Activated naive CD4-positive, alpha-beta T cell treated with anti-CD3 and anti-CD28 coated beads for 36 hours (primary cell): Measurements from ENCODE around the gene PCMT1. TPM values are rescaled to one million over a fixed set of nuclear protein-coding genes. Genes with fewer than 3 reads are reported as not detected.
A peak's percentile ranks its signal among the peaks of the same experiment; 100 is the strongest.
"Not testable (repeated sequence)": the region's sequence is repeated elsewhere in the genome, so short reads cannot be mapped to it uniquely, and the experiment has no call there.

Experiments used
- CTCF ChIA-PET: fragments of 350-600 bp; sonication (Branson Sonifier 250); formaldehyde crosslinking; loops from one replicate; lab custom pipeline; 2021; ENCODE audit warnings: antibody characterized with exemption; lab: Charles Lee
- DNase-seq: peaks from one replicate; pipeline ENCODE4 v3.0.0-alpha.2; 2020
- H3K27ac Mint-ChIP-seq: one replicate; pipeline ENCODE4 v1.8.0; 2021; ENCODE audit warnings: mild to moderate bottlenecking, mixed read lengths
- H3K27me3 Mint-ChIP-seq: one replicate; pipeline ENCODE4 v1.8.0; 2021; ENCODE audit warnings: low read depth, mixed read lengths
- H3K36me3 Mint-ChIP-seq: one replicate; pipeline ENCODE4 v1.8.0; 2021; ENCODE audit warnings: low read depth, mixed read lengths
- H3K4me1 Mint-ChIP-seq: one replicate; pipeline ENCODE4 v1.8.0; 2021; ENCODE audit warnings: low read depth, mixed read lengths
- H3K4me3 Mint-ChIP-seq: one replicate; pipeline ENCODE4 v1.8.0; 2021; ENCODE audit warnings: mild to moderate bottlenecking, moderate library complexity, mixed read lengths
- H3K9me3 Mint-ChIP-seq: one replicate; pipeline ENCODE4 v1.8.0; 2021; ENCODE audit warnings: mixed read lengths
- intact Hi-C: fragments of 100-400 bp; cut with micrococcal nuclease; formaldehyde crosslinking; loops from one replicate; pipeline ENCODE4 v1.15.1; 2023
- total RNA-seq, 2 experiments: library from RNA; stranded (reverse); gene quantifications; one replicate each; pipeline ENCODE4 v1.2.3, GENCODE V29; 2021

The PCMT1 gene
- total RNA-seq, 2 experiments from 2014 or later, result 71.9 to 74.5 TPM

GRCh38 chr6:149725785-149726184, 23.8 kb upstream of the PCMT1 start:
- no peaks in the 10 kb centered on the region for H3K9me3 Mint-ChIP-seq
- no peak overlapping the region for H3K4me3 Mint-ChIP-seq
- intact Hi-C loops, result no loop called here
- CTCF ChIA-PET, result no interaction called here
- peaks cover 21% of the 10 kb centered on the region for H3K4me1 Mint-ChIP-seq
- DNase-seq, result no peak
- no peaks in the 10 kb centered on the region for H3K27me3 Mint-ChIP-seq
- no peak overlapping the region for H3K27ac Mint-ChIP-seq
- peaks cover 26% of the 10 kb centered on the region for H3K36me3 Mint-ChIP-seq

GRCh38 chr6:149727793-149728498, 21.6 kb upstream of the PCMT1 start:
- no peaks in the 10 kb centered on the region for H3K27me3 Mint-ChIP-seq
- H3K27ac Mint-ChIP-seq, result peak overlapping the region; percentile 68
- intact Hi-C loops, result no loop called here
- H3K9me3 Mint-ChIP-seq, result no peaks in the 10 kb centered on the region
- peaks cover 30% of the 10 kb centered on the region for H3K36me3 Mint-ChIP-seq
- no peak overlapping the region for H3K4me3 Mint-ChIP-seq
- H3K4me1 Mint-ChIP-seq, result peaks cover 21% of the 10 kb centered on the region
- CTCF ChIA-PET, result no interaction called here
- DNase-seq, result no peak

- no peak overlapping the region for H3K4me3 Mint-ChIP-seq
- peaks cover 21% of the 10 kb centered on the region for H3K4me1 Mint-ChIP-seq
- H3K36me3 Mint-ChIP-seq, result peaks cover 30% of the 10 kb centered on the region
- intact Hi-C loops, result no loop called here
- no peaks in the 10 kb centered on the region for H3K9me3 Mint-ChIP-seq
- no peak for DNase-seq
- CTCF ChIA-PET, result no interaction called here
- H3K27me3 Mint-ChIP-seq, result no peaks in the 10 kb centered on the region
- peak overlapping the region; percentile 68 for H3K27ac Mint-ChIP-seq
These were observed 20.9 kb upstream of the PCMT1 start for GRCh38 chr6:149728499-149729234.

GRCh38 chr6:149729824-149730223, 19.7 kb upstream of the PCMT1 start:
- Mint-ChIP-seq H3K27me3 (no peaks in the 10 kb centered on the region), H3K9me3 (no peaks in the 10 kb centered on the region), H3K4me3 (no peak overlapping the region), H3K36me3 (peaks cover 27% of the 10 kb centered on the region), H3K4me1 (peaks cover 18% of the 10 kb centered on the region), H3K27ac (no peak overlapping the region)
- DNase-seq, result no peak
- intact Hi-C loops, result no loop called here
- CTCF ChIA-PET, result interaction anchor here (1.0 kb wide), 1 partner anchor 13 kb away, joined by 3 read pairs; no protein-coding TSS in a partner anchor

GRCh38 chr6:149733089-149733720, 16.3 kb upstream of the PCMT1 start:
- CTCF ChIA-PET, result interaction anchor here (0.9 kb wide), 1 partner anchor 39 kb away, joined by 3 read pairs; no protein-coding TSS in a partner anchor
- peaks cover 15% of the 10 kb centered on the region for H3K4me1 Mint-ChIP-seq
- H3K36me3 Mint-ChIP-seq, result peaks cover 21% of the 10 kb centered on the region

GRCh38 chr6:149734915-149735314, 14.6 kb upstream of the PCMT1 start:
- Mint-ChIP-seq H3K4me1 (no peaks in the 10 kb centered on the region), H3K4me3 (no peak overlapping the region), H3K9me3 (no peaks in the 10 kb centered on the region), H3K27me3 (no peaks in the 10 kb centered on the region), H3K36me3 (peaks cover 18% of the 10 kb centered on the region), H3K27ac (no peak overlapping the region)
- no peak for DNase-seq
- CTCF ChIA-PET, result no interaction called here
- intact Hi-C loops, result no loop called here

More at GRCh38 chr6:149733089-149733720, 16.3 kb upstream of the PCMT1 start:
- DNase-seq, result no peak
- H3K9me3 Mint-ChIP-seq, result no peaks in the 10 kb centered on the region
- intact Hi-C loops, result no loop called here
- H3K27me3 Mint-ChIP-seq, result no peaks in the 10 kb centered on the region
- no peak overlapping the region for H3K27ac Mint-ChIP-seq
- H3K4me3 Mint-ChIP-seq, result no peak overlapping the region

- H3K27me3 Mint-ChIP-seq, H3K9me3 Mint-ChIP-seq, DNase-seq, intact Hi-C loops: not testable (repeated sequence)
- Mint-ChIP-seq H3K4me3 (peak overlapping the region; percentile 99), H3K36me3 (peaks cover 24% of the 10 kb centered on the region), H3K27ac (peak overlapping the region; percentile 41), H3K4me1 (peaks cover 25% of the 10 kb centered on the region)
- CTCF ChIA-PET, result interaction anchor here (0.8 to 2.1 kb wide), 6 partner anchors 15 to 98 kb away, joined by 3 to 9 read pairs (median 4); no protein-coding TSS in a partner anchor
These were observed 4.3 kb upstream of the PCMT1 start for GRCh38 chr6:149745252-149745651.

- DNase-seq, result peak; percentile 99
- H3K27me3 Mint-ChIP-seq, result no peaks in the 10 kb centered on the region
- H3K36me3 Mint-ChIP-seq, result peaks cover 17% of the 10 kb centered on the region
- H3K4me3 Mint-ChIP-seq, result peak within 1 kb of the TSS; percentile 99
- no peaks in the 10 kb centered on the region for H3K9me3 Mint-ChIP-seq
- intact Hi-C loops, result loop anchor here (1.0 kb wide), 4 partner anchors 98 to 217 kb away; partner anchors contain the start of genes KATNA1, PPIL4 and ULBP1
- H3K27ac Mint-ChIP-seq, result peak within 1 kb of the TSS; percentile 87
- CTCF ChIA-PET, result interaction anchor here (0.7 to 2.1 kb wide), 6 partner anchors 15 to 99 kb away, joined by 3 to 9 read pairs (median 4); no protein-coding TSS in a partner anchor
- peaks cover 31% of the 10 kb centered on the region for H3K4me1 Mint-ChIP-seq
These were observed 3.2 kb upstream of the PCMT1 start, which contains the start of gene NUP43 for GRCh38 chr6:149746147-149746946. TSS of gene NUP43 (minus strand) at chr6:149746529. CDS start at chr6:149746495, 34 bp downstream.

GRCh38 chr6:149749082-149749593, 403 bp upstream of the PCMT1 start:
- Mint-ChIP-seq H3K4me1 (peaks cover 39% of the 10 kb centered on the region), H3K27ac (peak overlapping the region; percentile 80), H3K4me3 (peak overlapping the region; percentile 86)
- DNase-seq, H3K36me3 Mint-ChIP-seq, CTCF ChIA-PET, H3K27me3 Mint-ChIP-seq, H3K9me3 Mint-ChIP-seq: not testable (repeated sequence)
- intact Hi-C loops, result loop anchor here (1.0 to 2.0 kb wide), 5 partner anchors 31 to 256 kb away; partner anchors contain the start of genes GINM1, LATS1, LRP11 and ULBP2

GRCh38 chr6:149750136-149750609, 632 bp downstream of the PCMT1 start:
- Mint-ChIP-seq H3K9me3 (no peaks in the 10 kb centered on the region), H3K27ac (peak overlapping the region; percentile 66), H3K4me1 (peaks cover 40% of the 10 kb centered on the region), H3K36me3 (peaks cover 5% of the 10 kb centered on the region), H3K27me3 (no peaks in the 10 kb centered on the region), H3K4me3 (peak overlapping the region; percentile 86)
- intact Hi-C loops, result loop anchor here (1.0 to 2.0 kb wide), 2 partner anchors 102 to 1117 kb away; partner anchors contain the start of gene KATNA1
- CTCF ChIA-PET, result interaction anchor here (0.6 to 1.1 kb wide), 3 partner anchors 18 to 267 kb away, joined by 3 to 4 read pairs (median 4); no protein-coding TSS in a partner anchor
- DNase-seq, result peak; percentile 80

GRCh38 chr6:149751239-149751638, 1.7 kb downstream of the PCMT1 start:
- DNase-seq, result no peak
- Mint-ChIP-seq H3K27me3 (no peaks in the 10 kb centered on the region), H3K27ac (no peak overlapping the region), H3K4me1 (peaks cover 36% of the 10 kb centered on the region), H3K4me3 (peak overlapping the region; percentile 86), H3K9me3 (no peaks in the 10 kb centered on the region), H3K36me3 (peaks cover 4% of the 10 kb centered on the region)
- CTCF ChIA-PET, result interaction anchor here (0.6 kb wide), 2 partner anchors 25 to 40 kb away, joined by 3 to 5 read pairs; no protein-coding TSS in a partner anchor
- intact Hi-C loops, result loop anchor here (2.0 kb wide), 1 partner anchor 1116 kb away; no protein-coding TSS in a partner anchor
